IMR-90 (cell line): ENCODE data around the gene SF3A2. TPM values are rescaled to one million over a fixed set of nuclear protein-coding genes. Genes with fewer than 3 reads are reported as not detected.

Experiments
- ATAC-seq: fragments of 200-7000 bp; cut with Tn5 transposase; 2 replicates; pipeline ENCODE4 v1.9.1; 2020; ENCODE audit warnings: low read depth, mild to moderate bottlenecking, moderate library complexity
- BruUV-seq: library from RNA; stranded (reverse); fragments of 400-500 nt; replicated peaks from 2 replicates; lab custom pipeline; 2021; lab: Mats Ljungman, UMichigan
- CTCF ChIA-PET: fragments of 300-600 bp; formaldehyde crosslinking; extraction: SDS; loops from one replicate; lab custom pipeline; 2021; ENCODE audit warnings: antibody characterized with exemption; lab: Yijun Ruan, JAX
- POLR2A ChIA-PET: fragments of 300-600 bp; sonication (Branson Sonifier 250); formaldehyde crosslinking; loops from one replicate; lab custom pipeline; 2022; ENCODE audit warnings: antibody characterized with exemption; ENCODE audit not compliant: unreplicated experiment; lab: Charles Lee
- DNase-seq: peaks from one replicate; pipeline ENCODE4 v3.0.0; 2013
- H2AFZ ChIP-seq: replicated peaks from 2 replicates; pipeline ENCODE3; 2013; ENCODE audit warnings: low read length, mild to moderate bottlenecking; ENCODE audit not compliant: poor library complexity
- H2AK5ac ChIP-seq: 2 replicates; pipeline ENCODE4 v1.6.1; 2013; ENCODE audit warnings: low read depth, low read length, inconsistent platforms
- H2AK9ac ChIP-seq: replicated peaks from 2 replicates; pipeline ENCODE3; 2013; ENCODE audit warnings: mild to moderate bottlenecking, low read depth, low read length, moderate library complexity; ENCODE audit not compliant: poor library complexity
- H2BK120ac ChIP-seq: 2 replicates; pipeline ENCODE4 v1.6.1; 2013; ENCODE audit warnings: low read depth, low read length, inconsistent platforms
- H2BK15ac ChIP-seq: 3 replicates; pipeline ENCODE4 v1.6.1; 2013; ENCODE audit warnings: low read depth, low read length, inconsistent platforms
- H2BK20ac ChIP-seq: 2 replicates; pipeline ENCODE4 v1.6.1; 2013; ENCODE audit warnings: low read depth, mild to moderate bottlenecking, inconsistent platforms, low read length, moderate library complexity
- H2BK5ac ChIP-seq: 2 replicates; pipeline ENCODE4 v1.6.1; 2013; ENCODE audit warnings: mild to moderate bottlenecking, low read depth, low read length, inconsistent platforms; ENCODE audit not compliant: poor library complexity, severe bottlenecking
- H3K14ac ChIP-seq: replicated peaks from 2 replicates; pipeline ENCODE4 v1.6.1; 2013; ENCODE audit warnings: low read depth, low read length, inconsistent platforms
- H3K18ac ChIP-seq: 2 replicates; pipeline ENCODE4 v1.6.1; 2013; ENCODE audit warnings: low read depth, low read length, control low read depth
- H3K23ac ChIP-seq: 2 replicates; pipeline ENCODE4 v1.6.1; 2013; ENCODE audit warnings: low read depth, low read length, inconsistent platforms
- H3K27ac ChIP-seq: 2 replicates; pipeline ENCODE4 v1.5.1; 2013; ENCODE audit warnings: mild to moderate bottlenecking, control low read depth, low read length; ENCODE audit not compliant: insufficient read depth
- H3K27me3 ChIP-seq: 2 replicates; pipeline ENCODE4 v1.6.1; 2013; ENCODE audit warnings: low read length; ENCODE audit not compliant: control insufficient read depth, insufficient read depth
- H3K36me3 ChIP-seq: 2 replicates; pipeline ENCODE4 v1.6.1; 2013; ENCODE audit warnings: low read length, mixed read lengths; ENCODE audit not compliant: control insufficient read depth, insufficient read depth
- H3K4ac ChIP-seq: 2 replicates; pipeline ENCODE4 v1.6.1; 2013; ENCODE audit warnings: low read depth, low read length, inconsistent platforms
- H3K4me1 ChIP-seq: 2 replicates; pipeline ENCODE4 v1.6.1; 2013; ENCODE audit warnings: low read length, mixed read lengths; ENCODE audit not compliant: control insufficient read depth, insufficient read depth
- H3K4me2 ChIP-seq: 2 replicates; pipeline ENCODE4 v1.6.1; 2013; ENCODE audit warnings: low read depth, mild to moderate bottlenecking, control low read depth, low read length, moderate library complexity
- H3K4me3 ChIP-seq: 2 replicates; pipeline ENCODE4 v1.5.1; 2013; ENCODE audit warnings: low read depth, mild to moderate bottlenecking, control low read depth, low read length, moderate library complexity; ENCODE audit not compliant: insufficient read depth
- H3K56ac ChIP-seq: 2 replicates; pipeline ENCODE4 v1.6.1; 2013; ENCODE audit warnings: low read length, inconsistent platforms; ENCODE audit not compliant: insufficient read depth; ENCODE audit errors: extremely low read depth
- H3K79me1 ChIP-seq, 2 experiments: 2 replicates each; pipeline ENCODE4 v1.6.1; 2013; ENCODE audit warnings: low read length in 2 of 2, inconsistent platforms in 1 of 2, low read depth in 1 of 2
- H3K9ac ChIP-seq: 2 replicates; pipeline ENCODE4 v1.6.1; 2013; ENCODE audit warnings: low read depth, low read length, control low read depth
- H3K9me1 ChIP-seq: 2 replicates; pipeline ENCODE4 v1.6.1; 2013; ENCODE audit warnings: low read length, inconsistent platforms; ENCODE audit not compliant: insufficient read depth
- H3K9me3 ChIP-seq: 2 replicates; pipeline ENCODE4 v1.6.1; 2013; ENCODE audit warnings: low read length; ENCODE audit not compliant: control insufficient read depth, insufficient read depth
- H4K20me1 ChIP-seq: 2 replicates; pipeline ENCODE4 v1.6.1; 2013; ENCODE audit warnings: low read length, inconsistent platforms; ENCODE audit not compliant: insufficient read depth
- H4K5ac ChIP-seq: 2 replicates; pipeline ENCODE4 v1.6.1; 2013; ENCODE audit warnings: mild to moderate bottlenecking, low read depth, low read length, control low read depth
- H4K8ac ChIP-seq, 2 experiments: 2 replicates each; pipeline ENCODE4 v1.6.1; 2013; ENCODE audit warnings: low read depth in 2 of 2, low read length in 2 of 2, control low read depth in 1 of 2, inconsistent platforms in 1 of 2
- H4K91ac ChIP-seq: 2 replicates; pipeline ENCODE4 v1.6.1; 2013; ENCODE audit warnings: low read depth, low read length, inconsistent platforms; ENCODE audit not compliant: insufficient read depth
- CEBPB ChIP-seq: IDR thresholded peaks from 2 replicates; pipeline ENCODE4 v1.6.1; 2012; ENCODE audit warnings: low read depth, low read length, improper control_type of control experiment
- CHD1 ChIP-seq: IDR thresholded peaks from 2 replicates; pipeline ENCODE4 v1.6.1; 2012; ENCODE audit warnings: low read depth, low read length, improper control_type of control experiment
- FOS ChIP-seq: fragments of 150-350 bp; IDR thresholded peaks from 2 replicates; pipeline ENCODE4 v1.6.1; 2016; ENCODE audit warnings: low read depth, low read length
- MAFK ChIP-seq: IDR thresholded peaks from 2 replicates; pipeline ENCODE4 v1.6.1; 2012; ENCODE audit warnings: low read depth, low read length, improper control_type of control experiment
- MAZ ChIP-seq: IDR thresholded peaks from 2 replicates; pipeline ENCODE4 v1.6.1; 2012; ENCODE audit warnings: low read depth, mild to moderate bottlenecking, low read length, improper control_type of control experiment, moderate library complexity, borderline replicate concordance
- MXI1 ChIP-seq: IDR thresholded peaks from 2 replicates; pipeline ENCODE4 v1.6.1; 2012; ENCODE audit warnings: low read depth, mild to moderate bottlenecking, low read length, moderate library complexity, borderline replicate concordance
- NFE2L2 ChIP-seq: fragments of 150-350 bp; IDR thresholded peaks from 2 replicates; pipeline ENCODE4 v1.6.1; 2016; ENCODE audit warnings: low read depth, mild to moderate bottlenecking, low read length
- POLR2A ChIP-seq: IDR thresholded peaks from 2 replicates; pipeline ENCODE4 v1.6.1; 2012; ENCODE audit warnings: mild to moderate bottlenecking, low read depth, low read length
- RAD21 ChIP-seq: IDR thresholded peaks from 2 replicates; pipeline ENCODE4 v1.6.1; 2012; ENCODE audit warnings: low read length, improper control_type of control experiment
- RFX5 ChIP-seq: IDR thresholded peaks from 2 replicates; pipeline ENCODE4 v1.8.0; 2012; ENCODE audit warnings: low read depth, mild to moderate bottlenecking, low read length, moderate library complexity
- SMC3 ChIP-seq: fragments of 150-350 bp; IDR thresholded peaks from 2 replicates; pipeline ENCODE4 v1.6.1; 2016; ENCODE audit warnings: low read depth, mild to moderate bottlenecking, antibody characterized with exemption, low read length, moderate library complexity
- WGBS, 2 experiments: methylation state at CpG; one replicate each; pipeline versions ENCODE4 v1.1.5 to v1.1.7; 2013; ENCODE audit warnings: missing lambda C conversion rate in 2 of 2; ENCODE audit not compliant: insufficient read length in 1 of 2; ENCODE audit errors: extremely low coverage in 2 of 2; 5-methylcytosine and 5-hydroxymethylcytosine counted together
- dilution Hi-C: fragments of 300-500 bp; cut with HindIII; formaldehyde crosslinking; loops from one replicate; pipeline ENCODE4 v1.14.3; 2018; ENCODE audit warnings: low sequenced_read_pairs; ENCODE audit not compliant: unreplicated experiment
- in situ Hi-C: fragments of 300-500 bp; cut with MboI; formaldehyde crosslinking; loops from 3 replicates; pipeline ENCODE4 v1.14.3; 2019; ENCODE audit warnings: low sequenced_read_pairs, inconsistent platforms, mixed read lengths
- intact Hi-C: fragments of 100-400 bp; cut with micrococcal nuclease; formaldehyde crosslinking; loops from 2 replicates; pipeline ENCODE4 v1.10.0; 2022
- polyA plus RNA-seq, 3 experiments: library from polyadenylated mRNA; depleted of rRNA; stranded (reverse); fragments of >200 nt; gene quantifications; 2 replicates each; pipeline ENCODE4 v1.2.3, GENCODE V29; 2012; ENCODE audit warnings: low replicate concordance in 1 of 3
- total RNA-seq: library from RNA; depleted of rRNA; stranded (reverse); fragments of >200 nt; gene quantifications from 2 replicates; pipeline ENCODE4 v1.2.3, GENCODE V29; 2012
- TF ChIP-seq, protein P1 (sequence below): conservative IDR thresholded peaks from 2 replicates; pipeline ENCODE4 v1.5.1; 2012; ENCODE audit warnings: mild to moderate bottlenecking, low read depth, low read length, improper control_type of control experiment
- TF ChIP-seq, protein P2 (sequence below): fragments of 150-350 bp; IDR thresholded peaks from 2 replicates; pipeline ENCODE4 v1.6.1; 2016; ENCODE audit warnings: low read depth, mild to moderate bottlenecking, low read length, moderate library complexity, borderline replicate concordance
- TF ChIP-seq, protein P3 (sequence below): fragments of 150-350 bp; IDR thresholded peaks from 2 replicates; pipeline ENCODE4 v1.6.1; 2017; ENCODE audit warnings: mild to moderate bottlenecking, antibody characterized with exemption, low read length, low read depth

SF3A2 gene
- total and polyA plus RNA-seq, 2 of the 4 experiments (the other 2 are of a cell fraction), result 4.8 to 34.5 TPM

- POLR2A ChIA-PET, result interaction anchor here (0.7 to 1.4 kb wide), 4 partner anchors 10 to 76 kb away, joined by 4 to 22 read pairs (median 6); no protein-coding TSS in a partner anchor
- H3K27ac ChIP-seq, result peak overlapping the region; percentile 16; the same call in 1 of the 2 replicates
These were observed 2.5 kb downstream of the SF3A2 start for GRCh38 chr19:2239173-2239572.

More at GRCh38 chr19:2239173-2239572, 2.5 kb downstream of the SF3A2 start:
- no peak for ATAC-seq
- no TSS peak for BruUV-seq
- H3K14ac ChIP-seq, result 0 out of 2 replicates have a peak overlapping the region, but pooled peaks have one; percentile 21
- H3K4ac ChIP-seq, result peak overlapping the region; percentile 56; the same call in 1 of the 2 replicates
- H4K5ac ChIP-seq, result no peak overlapping the region
- no peaks in the 10 kb centered on the region for H3K9me3 ChIP-seq
- no peaks in the 10 kb centered on the region for H3K27me3 ChIP-seq
- H2AK5ac ChIP-seq, result no peak overlapping the region
- H2BK5ac ChIP-seq, result peak overlapping the region; percentile 11
- in situ Hi-C loops (no loop called here), intact Hi-C loops (loop anchor here (5.0 kb wide), 1 partner anchor 373 kb away; no protein-coding TSS in a partner anchor), dilution Hi-C loops (no loop called here)
- 60% methylated on average over 2 of the region's 10 CpGs; no CpG with 5 or more reads in 1 of the 2 experiments for WGBS, 2 experiments
- peak overlapping the region; percentile 42 for H3K56ac ChIP-seq
- no peak for DNase-seq
- no peak overlapping the region for H2BK15ac ChIP-seq
- H4K20me1 ChIP-seq, result peaks cover 66% of the 10 kb centered on the region
- H2AK9ac ChIP-seq, result no peak overlapping the region
- H3K4me1 ChIP-seq, result peaks cover 22% of the 10 kb centered on the region
- peak overlapping the region; percentile 63 for H3K4me2 ChIP-seq
- no peak overlapping the region for H2AFZ ChIP-seq
- H3K79me1 ChIP-seq, result peaks cover 4 to 64% of the 10 kb centered on the region in 2 experiments; a peak in 2 of 4 replicates
- no peak overlapping the region for H4K91ac ChIP-seq
- H3K23ac ChIP-seq, result peak overlapping the region; percentile 81
- H3K9me1 ChIP-seq, result peaks cover 13% of the 10 kb centered on the region
- no peak overlapping the region for H3K18ac ChIP-seq
- peak overlapping the region; percentile 25; the same call in 1 of the 2 replicates for H3K4me3 ChIP-seq
- no peak overlapping the region for H2BK120ac ChIP-seq
- peak overlapping the region; percentile 54; the same call in 1 of the 2 replicates for H3K9ac ChIP-seq
- CTCF ChIA-PET, result interaction anchor here (0.6 to 1.0 kb wide), 4 partner anchors 81 to 372 kb away, joined by 3 to 5 read pairs (median 4); partner anchors contain the start of gene AP3D1
- H2BK20ac ChIP-seq, result no peak overlapping the region
- H3K36me3 ChIP-seq, result peaks cover 18% of the 10 kb centered on the region
- H4K8ac ChIP-seq, result peak overlapping the region in 1 of 2 experiments; percentile 31; a peak in 1 of 4 replicates
- TF ChIP-seq CEBPB (no peak), FOS (no peak), RFX5 (no peak), MAFK (no peak), SMC3 (no peak), NFE2L2 (no peak), RAD21 (no peak), POLR2A (no peak), CHD1 (no peak), MAZ (no peak), MXI1 (no peak)
- TF ChIP-seq, protein P1, sequence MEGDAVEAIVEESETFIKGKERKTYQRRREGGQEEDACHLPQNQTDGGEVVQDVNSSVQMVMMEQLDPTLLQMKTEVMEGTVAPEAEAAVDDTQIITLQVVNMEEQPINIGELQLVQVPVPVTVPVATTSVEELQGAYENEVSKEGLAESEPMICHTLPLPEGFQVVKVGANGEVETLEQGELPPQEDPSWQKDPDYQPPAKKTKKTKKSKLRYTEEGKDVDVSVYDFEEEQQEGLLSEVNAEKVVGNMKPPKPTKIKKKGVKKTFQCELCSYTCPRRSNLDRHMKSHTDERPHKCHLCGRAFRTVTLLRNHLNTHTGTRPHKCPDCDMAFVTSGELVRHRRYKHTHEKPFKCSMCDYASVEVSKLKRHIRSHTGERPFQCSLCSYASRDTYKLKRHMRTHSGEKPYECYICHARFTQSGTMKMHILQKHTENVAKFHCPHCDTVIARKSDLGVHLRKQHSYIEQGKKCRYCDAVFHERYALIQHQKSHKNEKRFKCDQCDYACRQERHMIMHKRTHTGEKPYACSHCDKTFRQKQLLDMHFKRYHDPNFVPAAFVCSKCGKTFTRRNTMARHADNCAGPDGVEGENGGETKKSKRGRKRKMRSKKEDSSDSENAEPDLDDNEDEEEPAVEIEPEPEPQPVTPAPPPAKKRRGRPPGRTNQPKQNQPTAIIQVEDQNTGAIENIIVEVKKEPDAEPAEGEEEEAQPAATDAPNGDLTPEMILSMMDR, result no peak
- TF ChIP-seq, protein P2, sequence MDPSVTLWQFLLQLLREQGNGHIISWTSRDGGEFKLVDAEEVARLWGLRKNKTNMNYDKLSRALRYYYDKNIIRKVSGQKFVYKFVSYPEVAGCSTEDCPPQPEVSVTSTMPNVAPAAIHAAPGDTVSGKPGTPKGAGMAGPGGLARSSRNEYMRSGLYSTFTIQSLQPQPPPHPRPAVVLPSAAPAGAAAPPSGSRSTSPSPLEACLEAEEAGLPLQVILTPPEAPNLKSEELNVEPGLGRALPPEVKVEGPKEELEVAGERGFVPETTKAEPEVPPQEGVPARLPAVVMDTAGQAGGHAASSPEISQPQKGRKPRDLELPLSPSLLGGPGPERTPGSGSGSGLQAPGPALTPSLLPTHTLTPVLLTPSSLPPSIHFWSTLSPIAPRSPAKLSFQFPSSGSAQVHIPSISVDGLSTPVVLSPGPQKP, result no peak
- TF ChIP-seq, protein P3, sequence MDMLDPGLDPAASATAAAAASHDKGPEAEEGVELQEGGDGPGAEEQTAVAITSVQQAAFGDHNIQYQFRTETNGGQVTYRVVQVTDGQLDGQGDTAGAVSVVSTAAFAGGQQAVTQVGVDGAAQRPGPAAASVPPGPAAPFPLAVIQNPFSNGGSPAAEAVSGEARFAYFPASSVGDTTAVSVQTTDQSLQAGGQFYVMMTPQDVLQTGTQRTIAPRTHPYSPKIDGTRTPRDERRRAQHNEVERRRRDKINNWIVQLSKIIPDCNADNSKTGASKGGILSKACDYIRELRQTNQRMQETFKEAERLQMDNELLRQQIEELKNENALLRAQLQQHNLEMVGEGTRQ, result no peak
